Fibroblast of skin of abdomen (primary cell): ENCODE measurements around the gene CD3D.

ENCODE experiments used
- DNase-seq: peaks from one replicate; pipeline ENCODE4 v3.0.0-alpha.2; 2013

The CD3D gene

GRCh38 chr11:118295815-118296454 is 46.6 kb downstream of the CD3D start:
- no peak for DNase-seq

- no peak for DNase-seq
These were observed 47.3 kb downstream of the CD3D start for GRCh38 chr11:118295199-118295598.

- DNase-seq, result no peak
These were observed 48.5 kb downstream of the CD3D start for GRCh38 chr11:118294053-118294452.

- DNase-seq, result peak; percentile 27
These were observed 50.9 kb downstream of the CD3D start for GRCh38 chr11:118291477-118292135.

- DNase-seq, result no peak
These were observed 51.6 kb downstream of the CD3D start for GRCh38 chr11:118290923-118291322.

GRCh38 chr11:118289401-118289800 is 53.1 kb downstream of the CD3D start:
- DNase-seq, result no peak
